ENCODE results near the gene DEF6.

Gene DEF6

GRCh38 chr6:35351422-35351821, 53.8 kb downstream of the DEF6 start:
- no peak for DNase-seq

- DNase-seq = no peak
Measured at GRCh38 chr6:35352735-35353134, 55.1 kb downstream of the DEF6 start.

- DNase-seq = peak in 1 of 2 experiments; percentile 39
Measured at GRCh38 chr6:35354361-35355135, 56.9 kb downstream of the DEF6 start.

DNA sequence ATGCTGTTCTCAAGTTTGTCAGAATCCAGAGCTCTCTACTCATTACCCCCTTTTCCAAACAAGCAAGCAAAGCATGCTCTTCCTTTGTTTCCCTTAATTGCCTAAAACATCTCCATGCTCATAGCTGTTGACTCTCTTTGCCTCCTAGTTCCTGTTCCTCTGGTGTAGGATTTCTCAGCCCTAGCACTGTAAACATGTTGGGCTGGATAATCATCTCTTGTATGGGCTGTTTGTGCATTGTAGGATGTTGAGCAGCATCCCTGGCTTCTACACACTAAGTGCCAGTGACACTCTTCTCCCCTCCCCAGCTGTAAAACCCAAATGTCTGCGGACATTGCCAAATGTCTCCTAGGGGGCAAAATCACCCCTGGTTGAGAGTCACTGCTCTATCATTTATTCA, 58.8 kb downstream of the DEF6 start:
- DNase-seq = no peak

- no peak for DNase-seq
Measured at GRCh38 chr6:35357677-35358076, 60.1 kb downstream of the DEF6 start.

DNA sequence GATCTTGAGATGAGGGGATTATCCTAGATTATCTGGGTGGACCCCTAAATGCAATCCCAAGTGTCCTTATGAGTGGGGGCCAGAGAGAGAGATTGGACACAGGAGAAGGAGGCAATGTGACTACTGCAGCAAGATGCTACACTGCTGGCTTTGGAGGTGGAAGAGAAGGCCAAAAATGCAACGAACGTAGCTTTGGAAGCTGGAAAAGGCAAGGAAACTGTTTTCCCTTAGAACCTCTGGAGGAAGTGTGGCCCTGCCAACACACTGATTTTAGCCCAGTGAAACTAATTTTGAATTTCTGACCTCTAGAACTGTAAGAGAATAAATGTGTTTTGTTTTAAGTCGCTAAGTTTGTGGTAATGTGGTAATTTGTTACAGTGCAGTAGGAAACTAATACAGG, 60.5 kb downstream of the DEF6 start:
- no peak for DNase-seq

- no peak for DNase-seq
Measured at GRCh38 chr6:35359346-35359743, 61.7 kb downstream of the DEF6 start.

GRCh38 chr6:35359744-35360348, 62.2 kb downstream of the DEF6 start:
- DNase-seq = no peak

- no peak for DNase-seq
Measured at GRCh38 chr6:35360349-35361138, 62.9 kb downstream of the DEF6 start.

DNA sequence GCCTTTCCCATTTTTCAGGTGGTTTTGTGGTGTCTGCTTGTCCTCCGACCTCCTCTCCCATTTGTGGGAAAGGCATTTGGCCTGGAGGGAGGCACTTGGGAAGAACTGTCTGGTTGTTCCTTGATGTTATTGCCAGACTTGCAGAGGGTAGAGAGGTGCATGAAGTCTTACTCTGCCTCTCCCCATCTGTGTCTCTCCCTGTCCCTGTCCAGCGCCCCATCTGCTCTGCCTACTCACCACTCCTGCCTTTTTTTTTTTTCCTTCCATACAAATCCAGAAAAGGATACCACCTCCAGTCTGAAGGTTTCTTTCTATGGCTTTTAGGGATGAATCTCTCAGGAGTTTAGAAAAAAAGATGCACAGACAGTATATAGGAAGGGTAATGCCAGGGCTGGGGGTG, 64.6 kb downstream of the DEF6 start:
- no peak for DNase-seq

DNA sequence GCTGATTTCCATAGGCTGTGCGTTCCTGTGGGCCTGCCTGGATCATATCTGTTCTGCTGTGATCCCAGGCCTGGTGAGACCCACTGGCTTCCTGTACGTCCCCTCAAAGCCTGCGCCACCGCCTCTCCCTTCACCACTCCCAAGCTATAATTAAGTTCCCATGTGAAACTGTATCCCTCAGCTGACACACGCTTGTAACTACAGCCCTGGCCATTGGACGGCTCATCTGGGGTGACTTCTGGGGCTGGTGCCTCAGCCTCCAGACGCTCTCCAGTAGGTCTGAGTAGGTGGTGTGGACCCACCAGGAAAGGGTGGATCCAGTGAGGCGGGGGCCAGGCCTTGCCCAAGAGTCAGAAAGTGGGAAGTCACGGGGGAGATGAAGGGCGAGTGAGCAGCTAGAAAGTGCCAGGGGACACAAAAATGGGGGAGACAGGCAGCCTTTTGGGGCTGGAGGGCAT, 65.7 kb downstream of the DEF6 start:
- peak; percentile 28 to 65 for DNase-seq

- no peak for DNase-seq
Measured at GRCh38 chr6:35365594-35366203, 68.1 kb downstream of the DEF6 start.

GRCh38 chr6:35366204-35366596, 68.6 kb downstream of the DEF6 start:
- no peak for DNase-seq

- DNase-seq = no peak
Measured at GRCh38 chr6:35367646-35368037, 70.0 kb downstream of the DEF6 start.

DNA sequence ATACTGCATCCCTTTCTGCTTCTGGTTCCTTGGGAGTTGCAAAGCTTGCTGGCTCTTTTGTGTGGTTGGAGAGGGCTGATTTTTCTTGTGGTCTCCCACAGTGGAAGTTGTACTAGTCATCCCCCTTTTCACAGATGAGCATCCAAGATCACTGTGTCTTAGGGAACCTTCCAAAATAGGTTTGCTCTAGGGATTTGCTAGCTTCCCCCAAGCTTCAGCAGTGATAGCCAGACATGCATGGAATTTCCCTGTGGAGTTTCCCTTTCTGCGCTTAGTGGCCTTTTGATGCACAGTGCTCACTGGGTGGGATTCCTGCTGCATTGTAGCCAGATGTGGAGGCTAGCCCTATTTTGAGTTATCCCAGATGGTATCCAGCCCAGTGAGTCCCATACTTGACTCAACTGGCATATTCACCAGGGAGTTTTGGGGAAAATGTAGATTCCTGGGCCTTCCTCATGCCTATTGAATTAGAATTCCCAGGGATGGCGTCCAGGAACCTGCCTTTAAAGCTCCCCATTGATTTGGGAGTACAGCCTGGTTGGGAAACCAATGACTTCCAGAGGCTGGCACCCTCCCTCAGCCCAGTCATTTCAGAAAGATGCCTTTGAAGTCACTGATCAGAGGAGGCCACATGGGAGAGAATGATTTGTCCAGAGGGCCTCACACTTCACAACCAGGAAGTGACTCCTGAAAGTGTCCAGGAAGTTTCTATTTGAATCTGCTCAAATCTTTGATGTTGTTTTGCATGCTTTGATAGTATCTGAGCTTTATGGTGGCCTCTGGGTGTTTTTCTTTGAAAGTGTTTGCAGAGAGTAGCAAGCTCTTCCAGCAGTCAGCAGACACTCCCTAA, 70.6 kb downstream of the DEF6 start:
- DNase-seq = no peak

DNA sequence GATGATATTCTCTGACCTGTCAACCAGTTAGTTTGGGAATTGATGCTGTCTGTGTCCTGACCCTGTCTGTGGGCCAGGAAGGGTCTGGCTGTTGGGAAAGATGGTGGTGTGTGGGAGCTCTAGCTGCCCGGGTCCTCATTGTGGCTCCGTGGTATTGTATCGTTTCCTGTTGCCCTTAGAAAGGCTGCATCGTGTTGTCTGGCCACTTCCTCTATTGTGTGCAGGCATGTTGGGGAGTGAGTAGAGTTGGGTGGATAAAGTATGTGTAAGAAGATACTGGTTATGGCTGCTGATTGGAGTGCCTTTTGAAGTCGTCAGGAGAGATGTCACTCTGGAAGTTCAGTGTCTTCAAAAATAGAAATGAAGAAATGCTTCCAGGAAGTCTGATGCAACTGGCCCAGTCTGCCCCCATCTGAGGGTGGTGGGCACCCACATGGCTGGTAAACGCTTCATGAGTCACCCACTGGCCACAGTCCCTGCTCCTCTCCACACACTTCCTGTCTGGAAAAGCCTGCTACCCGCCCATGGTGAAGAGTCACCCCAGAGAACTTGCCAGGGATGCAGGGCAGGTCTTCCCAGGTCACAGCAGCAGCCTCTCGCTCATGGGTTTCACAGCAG, 72.6 kb downstream of the DEF6 start:
- no peak for DNase-seq

DNA sequence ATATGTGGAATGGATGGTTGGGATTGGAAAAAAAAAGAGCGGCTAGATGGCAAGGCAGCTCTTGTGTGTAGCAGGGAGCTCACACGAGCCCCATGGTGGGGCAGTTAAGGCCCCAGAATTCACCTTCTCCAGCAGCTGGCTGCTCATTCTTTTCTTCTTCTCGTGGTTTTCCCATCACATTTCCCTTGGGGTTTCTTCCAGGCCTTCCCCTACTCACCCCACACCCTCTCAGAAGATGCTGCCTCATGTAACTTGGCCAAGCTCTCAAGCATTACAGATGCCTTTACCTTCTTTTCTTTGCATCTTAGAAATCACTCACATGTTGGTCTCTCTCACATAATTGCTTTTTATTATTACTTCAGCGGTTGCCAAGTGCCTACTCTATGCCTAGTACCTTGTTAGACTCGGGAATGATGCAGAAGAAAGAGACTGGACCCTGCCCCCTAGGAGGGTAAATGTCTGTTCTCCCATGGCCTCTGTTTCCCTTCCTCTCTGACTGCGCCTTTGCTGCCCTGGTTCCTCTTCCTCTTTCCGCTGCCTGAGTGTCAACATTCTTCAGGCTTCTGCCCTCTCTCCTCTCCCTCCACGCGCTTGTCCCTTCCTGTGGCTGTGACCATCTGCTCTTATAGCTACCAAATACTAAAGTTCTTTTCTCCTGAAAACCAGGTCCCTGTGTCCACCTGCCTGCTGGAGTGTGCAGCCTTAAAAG, 73.3 kb downstream of the DEF6 start:
- DNase-seq = no peak

Data from NCI-H526 (cell line).